Measurements from ENCODE around the gene NRAP.

DNA sequence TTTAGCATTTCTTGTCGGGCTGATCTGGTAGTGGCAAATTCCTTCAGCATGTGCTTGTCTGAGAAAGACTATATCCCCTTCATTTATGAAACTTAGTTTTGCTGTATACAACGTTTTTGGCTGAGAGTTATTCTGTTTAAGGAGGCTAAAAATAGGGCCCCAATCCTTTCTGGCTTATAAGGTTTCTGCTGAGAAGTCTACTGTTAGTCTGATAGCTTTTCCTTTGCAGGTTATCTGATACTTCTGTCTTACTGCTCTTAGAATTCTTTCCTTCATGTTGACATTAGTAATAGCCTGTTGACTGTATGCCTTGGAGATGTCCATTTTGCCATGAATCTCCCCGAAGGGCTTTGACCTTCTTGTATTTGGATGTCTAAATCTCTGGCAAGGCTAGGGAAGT, 25.7 kb upstream of the NRAP start:
- TF ChIP-seq, protein P1, sequence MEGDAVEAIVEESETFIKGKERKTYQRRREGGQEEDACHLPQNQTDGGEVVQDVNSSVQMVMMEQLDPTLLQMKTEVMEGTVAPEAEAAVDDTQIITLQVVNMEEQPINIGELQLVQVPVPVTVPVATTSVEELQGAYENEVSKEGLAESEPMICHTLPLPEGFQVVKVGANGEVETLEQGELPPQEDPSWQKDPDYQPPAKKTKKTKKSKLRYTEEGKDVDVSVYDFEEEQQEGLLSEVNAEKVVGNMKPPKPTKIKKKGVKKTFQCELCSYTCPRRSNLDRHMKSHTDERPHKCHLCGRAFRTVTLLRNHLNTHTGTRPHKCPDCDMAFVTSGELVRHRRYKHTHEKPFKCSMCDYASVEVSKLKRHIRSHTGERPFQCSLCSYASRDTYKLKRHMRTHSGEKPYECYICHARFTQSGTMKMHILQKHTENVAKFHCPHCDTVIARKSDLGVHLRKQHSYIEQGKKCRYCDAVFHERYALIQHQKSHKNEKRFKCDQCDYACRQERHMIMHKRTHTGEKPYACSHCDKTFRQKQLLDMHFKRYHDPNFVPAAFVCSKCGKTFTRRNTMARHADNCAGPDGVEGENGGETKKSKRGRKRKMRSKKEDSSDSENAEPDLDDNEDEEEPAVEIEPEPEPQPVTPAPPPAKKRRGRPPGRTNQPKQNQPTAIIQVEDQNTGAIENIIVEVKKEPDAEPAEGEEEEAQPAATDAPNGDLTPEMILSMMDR (IDR thresholded peaks at IDR 0.05; ENCODE audit: poor library complexity), result no peak
- TF ChIP-seq EZH2 (IDR thresholded peaks at IDR 0.05; ENCODE audit: borderline replicate concordance), result no peak
- no peak for TF ChIP-seq EZH2phosphoT487 (IDR thresholded peaks at IDR 0.05; ENCODE audit: low read depth, severe bottlenecking, unreplicated experiment)

All from hepatocyte (in vitro differentiated cells).